Measurements from ENCODE around the gene RPP25L. TPM values are rescaled to one million over a fixed set of nuclear protein-coding genes. Genes with fewer than 3 reads are reported as not detected.

The RPP25L gene
- polyA plus RNA-seq, 1 experiment, result 38.8 TPM

- no peak for DNase-seq (ENCODE audit: low read depth)
- no peaks in the 10 kb centered on the region for H3K27me3 ChIP-seq (ENCODE audit: control insufficient read depth, insufficient read depth, low read length)
- H3K4me3 ChIP-seq (ENCODE audit: low read depth, low read length), result peak within 1 kb of the TSS; percentile 47
- TF ChIP-seq CTCF (IDR thresholded peaks at IDR 0.05; ENCODE audit: insufficient read depth, low read depth, low read length), result no peak
- POLR2A ChIA-PET, result interaction anchor here (0.6 kb wide), 1 partner anchor 837 kb away, joined by 3 read pairs; no protein-coding TSS in a partner anchor
- CTCF ChIA-PET, result interaction anchor here (1.1 to 3.7 kb wide), 4 partner anchors 12 to 39 kb away, joined by 3 to 14 read pairs (median 7); no protein-coding TSS in a partner anchor
- peaks cover 11% of the 10 kb centered on the region for H3K36me3 ChIP-seq (ENCODE audit: control insufficient read depth, insufficient read depth, low read length)
These were observed 40.1 kb upstream of the RPP25L start, which contains the start of gene IL11RA for GRCh38 chr9:34651876-34652601. Gene IL11RA (plus strand): TSS chr9:34652185. CDS start chr9:34655218, 3,033 bp downstream.

GRCh38 chr9:34651321-34651720, 39.4 kb upstream of the RPP25L start:
- H3K4me3 ChIP-seq (ENCODE audit: low read depth, low read length), result peak overlapping the region; percentile 47
- ChIA-PET POLR2A (no interaction called here), CTCF (interaction anchor here (1.1 to 3.7 kb wide), 3 partner anchors 13 to 38 kb away, joined by 3 to 14 read pairs (median 11); no protein-coding TSS in a partner anchor)
- no peak for DNase-seq (ENCODE audit: low read depth)
- H3K27me3 ChIP-seq (ENCODE audit: control insufficient read depth, insufficient read depth, low read length), result no peaks in the 10 kb centered on the region
- TF ChIP-seq CTCF (IDR thresholded peaks at IDR 0.05; ENCODE audit: insufficient read depth, low read depth, low read length), result no peak
- H3K36me3 ChIP-seq (ENCODE audit: control insufficient read depth, insufficient read depth, low read length), result peaks cover 11% of the 10 kb centered on the region

- no peak for DNase-seq (ENCODE audit: low read depth)
- ChIA-PET POLR2A (no interaction called here), CTCF (interaction anchor here (1.1 to 3.7 kb wide), 3 partner anchors 13 to 37 kb away, joined by 3 to 14 read pairs (median 11); no protein-coding TSS in a partner anchor)
- peaks cover 11% of the 10 kb centered on the region for H3K36me3 ChIP-seq (ENCODE audit: control insufficient read depth, insufficient read depth, low read length)
- TF ChIP-seq CTCF (IDR thresholded peaks at IDR 0.05; ENCODE audit: insufficient read depth, low read depth, low read length), result no peak
- no peak overlapping the region for H3K4me3 ChIP-seq (ENCODE audit: low read depth, low read length)
- H3K27me3 ChIP-seq (ENCODE audit: control insufficient read depth, insufficient read depth, low read length), result no peaks in the 10 kb centered on the region
These were observed 38.9 kb upstream of the RPP25L start for GRCh38 chr9:34650816-34651215.

- TF ChIP-seq CTCF (IDR thresholded peaks at IDR 0.05; ENCODE audit: insufficient read depth, low read depth, low read length), result no peak
These were observed 36.8 kb upstream of the RPP25L start for GRCh38 chr9:34648673-34649072.

GRCh38 chr9:34647651-34648050, 35.8 kb upstream of the RPP25L start:
- POLR2A ChIA-PET, result no interaction called here
- no peak for DNase-seq (ENCODE audit: low read depth)
- CTCF ChIA-PET, result interaction anchor here (1.3 to 8.1 kb wide), 7 partner anchors 9 to 56 kb away, joined by 3 to 87 read pairs (median 4); partner anchors contain the start of gene SIGMAR1
- Histone ChIP-seq H3K4me3 (ENCODE audit: low read depth, low read length) (peak overlapping the region; percentile 66), H3K27me3 (ENCODE audit: control insufficient read depth, insufficient read depth, low read length) (no peaks in the 10 kb centered on the region; the same call in 1 of the 2 replicates), H3K36me3 (ENCODE audit: control insufficient read depth, insufficient read depth, low read length) (peaks cover 11% of the 10 kb centered on the region)
- no peak for TF ChIP-seq CTCF (IDR thresholded peaks at IDR 0.05; ENCODE audit: insufficient read depth, low read depth, low read length)

More at GRCh38 chr9:34648673-34649072, 36.8 kb upstream of the RPP25L start:
- Histone ChIP-seq H3K4me3 (ENCODE audit: low read depth, low read length) (no peak overlapping the region), H3K27me3 (ENCODE audit: control insufficient read depth, insufficient read depth, low read length) (no peaks in the 10 kb centered on the region; the same call in 1 of the 2 replicates), H3K36me3 (ENCODE audit: control insufficient read depth, insufficient read depth, low read length) (peaks cover 11% of the 10 kb centered on the region)
- DNase-seq (ENCODE audit: low read depth), result no peak
- POLR2A ChIA-PET, result no interaction called here
- CTCF ChIA-PET, result interaction anchor here (1.3 to 8.1 kb wide), 3 partner anchors 13 to 54 kb away, joined by 3 to 87 read pairs (median 4); partner anchors contain the start of gene SIGMAR1
